H9 (cell line): Measurements from ENCODE around the gene CCNJL. TPM values are rescaled to one million over a fixed set of nuclear protein-coding genes. Genes with fewer than 3 reads are reported as not detected.

ENCODE experiments used
- DNase-seq: peaks from one replicate; pipeline ENCODE4 v3.0.0-alpha.2; 2017
- H2AFZ ChIP-seq: one replicate; pipeline ENCODE4 v1.6.1; 2013; ENCODE audit warnings: mild to moderate bottlenecking, low read length, control low read depth, moderate library complexity
- H2AK5ac ChIP-seq: 2 replicates; pipeline ENCODE4 v1.6.1; 2013; ENCODE audit warnings: low read length, control low read depth, mixed read lengths; ENCODE audit not compliant: insufficient read length
- H2BK120ac ChIP-seq: one replicate; pipeline ENCODE4 v1.6.1; 2013; ENCODE audit warnings: low read depth, mild to moderate bottlenecking, low read length, control low read depth, inconsistent platforms; ENCODE audit not compliant: poor library complexity, severe bottlenecking
- H2BK12ac ChIP-seq: 2 replicates; pipeline ENCODE4 v1.6.1; 2013; ENCODE audit warnings: low read length, control low read depth, mixed read lengths, low read depth; ENCODE audit not compliant: insufficient read length
- H2BK15ac ChIP-seq: 2 replicates; pipeline ENCODE4 v1.6.1; 2013; ENCODE audit warnings: low read depth, low read length, control low read depth
- H2BK20ac ChIP-seq: one replicate; pipeline ENCODE4 v1.6.1; 2013; ENCODE audit warnings: low read depth, mild to moderate bottlenecking, low read length, control low read depth, inconsistent platforms; ENCODE audit not compliant: poor library complexity, severe bottlenecking
- H2BK5ac ChIP-seq: 2 replicates; pipeline ENCODE4 v1.6.1; 2013; ENCODE audit warnings: low read length, control low read depth, mixed read lengths; ENCODE audit not compliant: insufficient read length
- H3K14ac ChIP-seq: 2 replicates; pipeline ENCODE4 v1.6.1; 2013; ENCODE audit warnings: low read length, control low read depth; ENCODE audit not compliant: insufficient read depth
- H3K18ac ChIP-seq: 2 replicates; pipeline ENCODE4 v1.6.1; 2013; ENCODE audit warnings: low read depth, mild to moderate bottlenecking, mixed read lengths, low read length, control low read depth; ENCODE audit not compliant: insufficient read length
- H3K23ac ChIP-seq: 2 replicates; pipeline ENCODE4 v1.6.1; 2013; ENCODE audit warnings: low read length, control low read depth, mixed read lengths, low read depth; ENCODE audit not compliant: insufficient read length
- H3K23me2 ChIP-seq: 2 replicates; pipeline ENCODE4 v1.6.1; 2013; ENCODE audit warnings: low read depth, mild to moderate bottlenecking, mixed read lengths, low read length, control low read depth; ENCODE audit not compliant: insufficient read length, poor library complexity, severe bottlenecking
- H3K27ac ChIP-seq: 2 replicates; pipeline ENCODE4 v1.5.1; 2013; ENCODE audit warnings: low read length, control low read depth, mixed read lengths, low read depth; ENCODE audit not compliant: insufficient read length
- H3K27me3 ChIP-seq: 2 replicates; pipeline ENCODE4 v1.6.1; 2013; ENCODE audit warnings: low read length, control low read depth, inconsistent platforms; ENCODE audit not compliant: insufficient read depth
- H3K4ac ChIP-seq: 2 replicates; pipeline ENCODE4 v1.6.1; 2013; ENCODE audit warnings: low read depth, mild to moderate bottlenecking, control low read depth, inconsistent platforms, low read length, moderate library complexity
- H3K4me1 ChIP-seq: 2 replicates; pipeline ENCODE4 v1.6.1; 2013; ENCODE audit warnings: low read length, control low read depth, inconsistent platforms; ENCODE audit not compliant: insufficient read depth
- H3K4me2 ChIP-seq: 2 replicates; pipeline ENCODE4 v1.6.1; 2013; ENCODE audit warnings: low read length, control low read depth, mixed read lengths; ENCODE audit not compliant: insufficient read length, insufficient read depth
- H3K56ac ChIP-seq: 2 replicates; pipeline ENCODE4 v1.6.1; 2013; ENCODE audit warnings: low read depth, mild to moderate bottlenecking, mixed read lengths, low read length, control low read depth; ENCODE audit not compliant: insufficient read length
- H3K79me1 ChIP-seq: 2 replicates; pipeline ENCODE4 v1.6.1; 2013; ENCODE audit warnings: low read depth, mild to moderate bottlenecking, moderate library complexity, low read length, control low read depth, inconsistent platforms; ENCODE audit not compliant: insufficient read depth, poor library complexity, severe bottlenecking
- H3K79me2 ChIP-seq: 2 replicates; pipeline ENCODE4 v1.6.1; 2013; ENCODE audit warnings: low read length, control low read depth, inconsistent platforms; ENCODE audit not compliant: insufficient read depth
- H3K9ac ChIP-seq: 2 replicates; pipeline ENCODE4 v1.6.1; 2013; ENCODE audit warnings: low read length, control low read depth, mixed read lengths; ENCODE audit not compliant: insufficient read length; ENCODE audit errors: extremely low read depth
- H3K9me3 ChIP-seq: one replicate; pipeline ENCODE4 v1.6.1; 2013; ENCODE audit warnings: low read depth, low read length, inconsistent platforms; ENCODE audit not compliant: control insufficient read depth
- H3T11ph ChIP-seq: one replicate; pipeline ENCODE4 v1.6.1; 2013; ENCODE audit warnings: mild to moderate bottlenecking, low read length, control low read depth, inconsistent platforms
- H4K20me1 ChIP-seq: one replicate; pipeline ENCODE4 v1.6.1; 2013; ENCODE audit not compliant: control insufficient read depth, insufficient read length, insufficient read depth
- H4K5ac ChIP-seq: 2 replicates; pipeline ENCODE4 v1.6.1; 2013; ENCODE audit warnings: low read depth, mild to moderate bottlenecking, mixed read lengths, low read length, control low read depth; ENCODE audit not compliant: insufficient read length
- H4K8ac ChIP-seq: replicated peaks from 2 replicates; pipeline ENCODE4 v1.6.1; 2013; ENCODE audit warnings: low read length, control low read depth, mixed read lengths, low read depth; ENCODE audit not compliant: insufficient read length
- H4K91ac ChIP-seq: 2 replicates; pipeline ENCODE4 v1.6.1; 2013; ENCODE audit warnings: low read depth, mild to moderate bottlenecking, moderate library complexity, mixed read lengths, low read length, control low read depth; ENCODE audit not compliant: insufficient read length
- H3K27ac Mint-ChIP-seq, 3 experiments: 2 replicates in 2 of 3; 3 replicates in 1 of 3; pipeline ENCODE4 v1.8.0; 2020 to 2021; ENCODE audit warnings: mixed read lengths in 3 of 3, mild to moderate bottlenecking in 1 of 3, moderate library complexity in 1 of 3
- H3K27me3 Mint-ChIP-seq: 2 replicates; pipeline ENCODE4 v1.8.0; 2021; ENCODE audit warnings: low read depth, mild to moderate bottlenecking, moderate library complexity, mixed read lengths
- H3K36me3 Mint-ChIP-seq, 3 experiments: 2 replicates in 2 of 3; 3 replicates in 1 of 3; pipeline ENCODE4 v1.8.0; 2020 to 2021; ENCODE audit warnings: low read depth in 3 of 3, mixed read lengths in 3 of 3; ENCODE audit not compliant: insufficient read depth in 1 of 3
- H3K4me1 Mint-ChIP-seq, 2 experiments: 2 replicates each; pipeline ENCODE4 v1.8.0; 2020; ENCODE audit warnings: mixed read lengths in 2 of 2
- H3K4me3 Mint-ChIP-seq, 2 experiments: 2 replicates in 1 of 2; 3 replicates in 1 of 2; pipeline ENCODE4 v1.8.0; 2020 to 2021; ENCODE audit warnings: mild to moderate bottlenecking in 2 of 2, mixed read lengths in 2 of 2, moderate library complexity in 1 of 2
- H3K9me3 Mint-ChIP-seq, 2 experiments: 2 replicates in 1 of 2; 3 replicates in 1 of 2; pipeline ENCODE4 v1.8.0; 2020; ENCODE audit warnings: mild to moderate bottlenecking in 2 of 2, mixed read lengths in 2 of 2, moderate library complexity in 1 of 2
- WGBS: extraction: QIAGEN DNeasy Blood & Tissue Kit; methylation state at CpG from one replicate; pipeline ENCODE4 v1.1.7; 2013; ENCODE audit warnings: missing lambda C conversion rate, low lambda C conversion rate, mixed read lengths; ENCODE audit not compliant: insufficient read length; ENCODE audit errors: extremely low coverage; 5-methylcytosine and 5-hydroxymethylcytosine counted together
- total RNA-seq: library from RNA; stranded (reverse); gene quantifications from 2 replicates; pipeline ENCODE4 v1.2.1, GENCODE V29; 2021
- TF ChIP-seq, protein P1 (sequence below): fragments of 200-600 bp; sonication (generic); conservative IDR thresholded peaks from 3 replicates; pipeline ENCODE4 v1.8.0; 2021; ENCODE audit warnings: antibody characterized with exemption, mild to moderate bottlenecking

CCNJL gene
- total RNA-seq, 1 experiment from 2014 or later, result 26.9 TPM

DNA sequence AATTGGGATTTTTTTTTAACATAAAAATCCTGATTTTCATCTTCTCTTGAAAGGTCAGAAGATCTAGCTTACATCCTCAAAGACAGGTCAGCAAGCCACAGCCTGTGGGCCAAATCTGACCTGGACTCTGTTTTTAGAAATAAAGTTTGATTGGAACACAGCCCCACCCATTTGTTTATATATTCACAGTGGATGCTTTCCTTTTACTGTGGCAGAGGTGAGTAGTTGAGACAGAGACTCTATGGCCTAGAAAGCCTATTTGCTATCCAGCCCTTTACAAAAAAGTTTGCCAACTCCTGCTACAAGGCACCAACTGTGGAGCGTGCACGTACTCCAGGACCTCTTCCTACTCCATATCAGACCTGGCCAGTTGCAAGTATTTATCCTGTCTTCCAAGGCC, 13.4 kb upstream of the CCNJL start:
- Histone ChIP-seq H3K79me1 (no peaks in the 10 kb centered on the region), H3K9me3 (no peaks in the 10 kb centered on the region), H3K4me2 (no peak overlapping the region), H3K4me1 (peaks cover 3% of the 10 kb centered on the region; the same call in 1 of the 2 replicates), H3K23ac (no peak overlapping the region), H3T11ph (no peak overlapping the region), H3K14ac (no peak overlapping the region), H3K27ac (no peak overlapping the region), H2BK5ac (no peak overlapping the region), H3K4ac (no peak overlapping the region), H3K79me2 (no peaks in the 10 kb centered on the region), H2BK15ac (no peak overlapping the region), H2AK5ac (no peak overlapping the region), H3K56ac (no peak overlapping the region), H2BK12ac (no peak overlapping the region), H4K8ac (no peak overlapping the region), H2BK20ac (no peak overlapping the region), H2BK120ac (no peak overlapping the region), H3K18ac (no peak overlapping the region), H4K91ac (no peak overlapping the region), H2AFZ (no peak overlapping the region), H3K23me2 (no peaks in the 10 kb centered on the region), H4K20me1 (no peaks in the 10 kb centered on the region), H3K27me3 (no peaks in the 10 kb centered on the region), H3K9ac (no peak overlapping the region), H4K5ac (no peak overlapping the region)
- Mint-ChIP-seq H3K4me3 (no peak overlapping the region), H3K36me3 (no peaks in the 10 kb centered on the region), H3K4me1 (peaks cover 16 to 20% of the 10 kb centered on the region in 2 experiments), H3K27me3 (no peaks in the 10 kb centered on the region), H3K27ac (no peak overlapping the region), H3K9me3 (no peaks in the 10 kb centered on the region)
- TF ChIP-seq, protein P1, sequence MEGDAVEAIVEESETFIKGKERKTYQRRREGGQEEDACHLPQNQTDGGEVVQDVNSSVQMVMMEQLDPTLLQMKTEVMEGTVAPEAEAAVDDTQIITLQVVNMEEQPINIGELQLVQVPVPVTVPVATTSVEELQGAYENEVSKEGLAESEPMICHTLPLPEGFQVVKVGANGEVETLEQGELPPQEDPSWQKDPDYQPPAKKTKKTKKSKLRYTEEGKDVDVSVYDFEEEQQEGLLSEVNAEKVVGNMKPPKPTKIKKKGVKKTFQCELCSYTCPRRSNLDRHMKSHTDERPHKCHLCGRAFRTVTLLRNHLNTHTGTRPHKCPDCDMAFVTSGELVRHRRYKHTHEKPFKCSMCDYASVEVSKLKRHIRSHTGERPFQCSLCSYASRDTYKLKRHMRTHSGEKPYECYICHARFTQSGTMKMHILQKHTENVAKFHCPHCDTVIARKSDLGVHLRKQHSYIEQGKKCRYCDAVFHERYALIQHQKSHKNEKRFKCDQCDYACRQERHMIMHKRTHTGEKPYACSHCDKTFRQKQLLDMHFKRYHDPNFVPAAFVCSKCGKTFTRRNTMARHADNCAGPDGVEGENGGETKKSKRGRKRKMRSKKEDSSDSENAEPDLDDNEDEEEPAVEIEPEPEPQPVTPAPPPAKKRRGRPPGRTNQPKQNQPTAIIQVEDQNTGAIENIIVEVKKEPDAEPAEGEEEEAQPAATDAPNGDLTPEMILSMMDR, result no peak
- WGBS, result no CpG with 5 or more reads among the region's 2 CpGs
- DNase-seq, result no peak
